Thymus (tissue), 11 donors: ENCODE measurements around the gene ADGRA1. TPM values are rescaled to one million over a fixed set of nuclear protein-coding genes. Genes with fewer than 3 reads are reported as not detected.

Source experiments
- DNase-seq, 9 donors: peaks; one replicate each; pipeline ENCODE4 v3.0.0-alpha.2; 2013; ENCODE audit warnings: low spot score in 9 of 9, low read depth in 6 of 9, missing footprints in 1 of 9
- H3K27ac ChIP-seq, 2 donors: one replicate each; pipeline ENCODE4 v1.5.1; 2013; ENCODE audit warnings: control low read depth in 1 of 2, low read depth in 1 of 2, low read length in 1 of 2, mild to moderate bottlenecking in 1 of 2, moderate library complexity in 1 of 2
- H3K27me3 ChIP-seq, 2 donors: one replicate each; pipeline ENCODE4 v1.5.1; 2013; ENCODE audit warnings: low read length in 1 of 2; ENCODE audit not compliant: control insufficient read depth in 2 of 2, insufficient read depth in 1 of 2
- H3K36me3 ChIP-seq, 2 donors: one replicate each; pipeline ENCODE4 v1.5.1; 2013; ENCODE audit warnings: low read length in 1 of 2, mild to moderate bottlenecking in 1 of 2, moderate library complexity in 1 of 2; ENCODE audit not compliant: control insufficient read depth in 2 of 2, insufficient read depth in 2 of 2
- H3K4me1 ChIP-seq, 2 donors: one replicate each; pipeline ENCODE4 v1.5.1; 2013; ENCODE audit warnings: low read length in 2 of 2; ENCODE audit not compliant: control insufficient read depth in 2 of 2, insufficient read depth in 2 of 2
- H3K4me3 ChIP-seq, 2 donors: one replicate each; pipeline ENCODE4 v1.5.1; 2013; ENCODE audit warnings: low read length in 2 of 2, control low read depth in 1 of 2, mild to moderate bottlenecking in 1 of 2
- H3K9me3 ChIP-seq, 2 donors: one replicate each; pipeline ENCODE4 v1.5.1; 2013; ENCODE audit warnings: low read length in 1 of 2, mild to moderate bottlenecking in 1 of 2; ENCODE audit not compliant: control insufficient read depth in 2 of 2, insufficient read depth in 1 of 2
- WGBS: extraction: QIAGEN DNeasy Blood & Tissue Kit; methylation state at CpG from one replicate; pipeline ENCODE4 v1.1.7; 2013; 5-methylcytosine and 5-hydroxymethylcytosine counted together
- polyA plus RNA-seq: library from polyadenylated mRNA; stranded (reverse); fragments of 200-250 nt; gene quantifications from one replicate; pipeline ENCODE4 v1.2.3, GENCODE V29; 2013
- total RNA-seq: library from RNA; stranded (reverse); fragments of 120-200 nt; gene quantifications from one replicate; pipeline ENCODE4 v1.2.4, GENCODE V29; 2013
- donor health status: healthy.

Gene ADGRA1
- total and polyA plus RNA-seq, 2 donors, result 0.02 TPM; not detected in 1

GRCh38 chr10:133165556-133166503, 78.1 kb downstream of the ADGRA1 start:
- no peaks in the 10 kb centered on the region for H3K4me1 ChIP-seq
- no peak for DNase-seq
- H3K27ac ChIP-seq, result no peak overlapping the region
- peaks cover 10 to 22% of the 10 kb centered on the region in 2 donors for H3K27me3 ChIP-seq
- H3K9me3 ChIP-seq, result no peaks in the 10 kb centered on the region
- H3K4me3 ChIP-seq, result no peak overlapping the region
- WGBS, result 94% methylated on average over 40 of the region's 40 CpGs
- no peaks in the 10 kb centered on the region for H3K36me3 ChIP-seq

- WGBS, result 93% methylated on average over 11 of the region's 11 CpGs
- Histone ChIP-seq H3K27me3 (peaks cover 4 to 15% of the 10 kb centered on the region in 2 donors), H3K4me1 (no peaks in the 10 kb centered on the region), H3K4me3 (no peak overlapping the region), H3K36me3 (no peaks in the 10 kb centered on the region), H3K9me3 (no peaks in the 10 kb centered on the region), H3K27ac (no peak overlapping the region)
- no peak for DNase-seq
Observed at GRCh38 chr10:133166504-133166827, 78.7 kb downstream of the ADGRA1 start.

- no peak overlapping the region for H3K27ac ChIP-seq
- H3K36me3 ChIP-seq, result no peaks in the 10 kb centered on the region
- H3K27me3 ChIP-seq, result peaks cover 0 to 9% of the 10 kb centered on the region in 2 donors
- H3K4me1 ChIP-seq, result no peaks in the 10 kb centered on the region
- no peak overlapping the region for H3K4me3 ChIP-seq
- H3K9me3 ChIP-seq, result no peaks in the 10 kb centered on the region
- 94% methylated on average over 66 of the region's 66 CpGs for WGBS
- no peak for DNase-seq
Observed at GRCh38 chr10:133166828-133167692, 79.3 kb downstream of the ADGRA1 start.

- peaks cover 0 to under 1% of the 10 kb centered on the region in 2 donors for H3K27me3 ChIP-seq
Observed at GRCh38 chr10:133167693-133168616, 80.2 kb downstream of the ADGRA1 start.

GRCh38 chr10:133168617-133169031, 80.9 kb downstream of the ADGRA1 start:
- no peak for DNase-seq
- H3K4me3 ChIP-seq, result no peak overlapping the region
- H3K9me3 ChIP-seq, result no peaks in the 10 kb centered on the region
- H3K4me1 ChIP-seq, result no peaks in the 10 kb centered on the region
- H3K36me3 ChIP-seq, result no peaks in the 10 kb centered on the region
- no peaks in the 10 kb centered on the region for H3K27me3 ChIP-seq
- 95% methylated on average over 14 of the region's 14 CpGs for WGBS
- no peak overlapping the region for H3K27ac ChIP-seq

More at GRCh38 chr10:133167693-133168616, 80.2 kb downstream of the ADGRA1 start:
- whole genome bisulfite sequencing, result 94% methylated on average over 37 of the region's 37 CpGs
- DNase-seq, result no peak
- Histone ChIP-seq H3K4me1 (no peaks in the 10 kb centered on the region), H3K27ac (no peak overlapping the region), H3K36me3 (no peaks in the 10 kb centered on the region), H3K9me3 (no peaks in the 10 kb centered on the region), H3K4me3 (no peak overlapping the region)

GRCh38 chr10:133169173-133169947, 81.6 kb downstream of the ADGRA1 start:
- Histone ChIP-seq H3K36me3 (no peaks in the 10 kb centered on the region), H3K9me3 (no peaks in the 10 kb centered on the region), H3K27ac (no peak overlapping the region), H3K27me3 (no peaks in the 10 kb centered on the region), H3K4me1 (no peaks in the 10 kb centered on the region), H3K4me3 (no peak overlapping the region)
- 94% methylated on average over 30 of the region's 30 CpGs for WGBS
- DNase-seq, result no peak

GRCh38 chr10:133170092-133170491, 82.4 kb downstream of the ADGRA1 start:
- DNase-seq, result no peak
- H3K4me3 ChIP-seq, result no peak overlapping the region
- no peaks in the 10 kb centered on the region for H3K27me3 ChIP-seq
- H3K36me3 ChIP-seq, result no peaks in the 10 kb centered on the region
- H3K9me3 ChIP-seq, result no peaks in the 10 kb centered on the region
- WGBS, result 51% methylated on average over 17 of the region's 17 CpGs
- H3K27ac ChIP-seq, result no peak overlapping the region
- no peaks in the 10 kb centered on the region for H3K4me1 ChIP-seq
